Left ventricle myocardium superior (tissue), 1 donor: ENCODE measurements around the gene P2RX3. TPM values are rescaled to one million over a fixed set of nuclear protein-coding genes. Genes with fewer than 3 reads are reported as not detected.
A peak's percentile ranks its signal among the peaks of the same experiment; 100 is the strongest.

Source experiments
- ATAC-seq: fragments of 200-7000 bp; cut with Tn5 transposase; one replicate; pipeline ENCODE4 v1.9.1; 2020; ENCODE audit warnings: mild to moderate bottlenecking, moderate library complexity
- DNase-seq: peaks from one replicate; pipeline ENCODE4 v3.0.0-alpha.2; 2020
- intact Hi-C: fragments of 100-400 bp; cut with micrococcal nuclease; formaldehyde crosslinking; loops from one replicate; pipeline ENCODE4 v1.11.0; 2022
- total RNA-seq: library from RNA; stranded (reverse); fragmentation: NEBNext Ultra II Directional; extraction: Animal tissue kit (Norgen Biotek cat#: 25700); gene quantifications from one replicate; pipeline ENCODE4 v1.2.1, GENCODE V29; 2021
- donor health status: DM: no; HTN: yes; CAD: no; lungs with severe emphysema.

Gene P2RX3
- total RNA-seq, 1 donor from 2014 or later: 4.5 TPM

- ATAC-seq (no peak), DNase-seq (no peak)
- intact Hi-C loops: no loop called here
Observed at GRCh38 chr11:57308426-57309060, 29.6 kb upstream of the P2RX3 start.

- ATAC-seq (no peak), DNase-seq (no peak)
- intact Hi-C loops: no loop called here
Observed at GRCh38 chr11:57309106-57310059, 28.8 kb upstream of the P2RX3 start.

- intact Hi-C loops: no loop called here
- DNase-seq: no peak
- no peak for ATAC-seq
Observed at GRCh38 chr11:57310091-57310490, 28.1 kb upstream of the P2RX3 start.

GRCh38 chr11:57310630-57311086, 27.5 kb upstream of the P2RX3 start:
- no peak for ATAC-seq

GRCh38 chr11:57311109-57311936, 26.8 kb upstream of the P2RX3 start:
- ATAC-seq: peak; percentile 93
- intact Hi-C loops: no loop called here
- peak; percentile 92 for DNase-seq

More at GRCh38 chr11:57310630-57311086, 27.5 kb upstream of the P2RX3 start:
- no peak for DNase-seq
- intact Hi-C loops: no loop called here

GRCh38 chr11:57312511-57313021, 25.6 kb upstream of the P2RX3 start:
- ATAC-seq (no peak), DNase-seq (no peak)
- intact Hi-C loops: no loop called here

- ATAC-seq: no peak
- DNase-seq: no peak
- intact Hi-C loops: no loop called here
Observed at GRCh38 chr11:57313071-57313787, 24.9 kb upstream of the P2RX3 start.

- no peak for DNase-seq
- ATAC-seq: no peak
- intact Hi-C loops: no loop called here
Observed at GRCh38 chr11:57313788-57314135, 24.4 kb upstream of the P2RX3 start.

- intact Hi-C loops: no loop called here
- DNase-seq (no peak), ATAC-seq (no peak)
Observed at GRCh38 chr11:57314221-57314973, 23.8 kb upstream of the P2RX3 start.

- ATAC-seq (no peak), DNase-seq (no peak)
- intact Hi-C loops: no loop called here
Observed at GRCh38 chr11:57315491-57315890, 22.7 kb upstream of the P2RX3 start.

- ATAC-seq: no peak
- DNase-seq: no peak
- intact Hi-C loops: no loop called here
Observed at GRCh38 chr11:57316017-57316416, 22.1 kb upstream of the P2RX3 start.

GRCh38 chr11:57318178-57318577, 20.0 kb upstream of the P2RX3 start:
- intact Hi-C loops: no loop called here
- peak; percentile 6 for ATAC-seq
- DNase-seq: peak; percentile 61

GRCh38 chr11:57320067-57320718, 18.0 kb upstream of the P2RX3 start:
- DNase-seq (no peak), ATAC-seq (no peak)
- intact Hi-C loops: no loop called here

- no peak for DNase-seq
- intact Hi-C loops: no loop called here
- no peak for ATAC-seq
Observed at GRCh38 chr11:57320719-57321387, 17.3 kb upstream of the P2RX3 start.

- no peak for DNase-seq
- ATAC-seq: no peak
- intact Hi-C loops: no loop called here
Observed at GRCh38 chr11:57321388-57322255, 16.5 kb upstream of the P2RX3 start.
